Fibroblast of the aortic adventitia (primary cell): ENCODE results near the gene ZG16. TPM values are rescaled to one million over a fixed set of nuclear protein-coding genes. Genes with fewer than 3 reads are reported as not detected.
A peak's percentile ranks its signal among the peaks of the same experiment; 100 is the strongest.

Experiments used
- DNase-seq: peaks from one replicate; pipeline ENCODE4 v3.0.0-alpha.2; 2010; ENCODE audit warnings: low read depth
- H3K4me3 ChIP-seq: 2 replicates; pipeline ENCODE4 v1.5.1; 2011; ENCODE audit warnings: low read depth, mild to moderate bottlenecking, control low read depth, low read length, moderate library complexity
- CTCF ChIP-seq: IDR thresholded peaks from 2 replicates; pipeline ENCODE4 v1.5.1; 2011; ENCODE audit warnings: mild to moderate bottlenecking, low read length, control low read depth, inconsistent platforms; ENCODE audit not compliant: insufficient read depth
- total RNA-seq: library from RNA; depleted of rRNA; stranded (reverse); fragments of >200 nt; gene quantifications from 2 replicates; pipeline ENCODE4 v1.2.3, GENCODE V29; 2012; ENCODE audit warnings: low replicate concordance

Gene ZG16
- total RNA-seq, 1 donor: not detected

- no peak for TF ChIP-seq CTCF
- peak; percentile 96 for DNase-seq
- H3K4me3 ChIP-seq: peak overlapping the region; percentile 93
These were observed 27.4 kb downstream of the ZG16 start for GRCh38 chr16:29805232-29806098.

GRCh38 chr16:29806099-29806579 lies 28.1 kb downstream of the ZG16 start, which contains the start of gene MAZ:
Gene MAZ, plus strand, starts transcription at chr16:29806529. Its CDS starts 173 bp downstream, at chr16:29806702.
- DNase-seq: no peak
- H3K4me3 ChIP-seq: peak within 1 kb of the TSS; percentile 93
- TF ChIP-seq CTCF: no peak

DNA sequence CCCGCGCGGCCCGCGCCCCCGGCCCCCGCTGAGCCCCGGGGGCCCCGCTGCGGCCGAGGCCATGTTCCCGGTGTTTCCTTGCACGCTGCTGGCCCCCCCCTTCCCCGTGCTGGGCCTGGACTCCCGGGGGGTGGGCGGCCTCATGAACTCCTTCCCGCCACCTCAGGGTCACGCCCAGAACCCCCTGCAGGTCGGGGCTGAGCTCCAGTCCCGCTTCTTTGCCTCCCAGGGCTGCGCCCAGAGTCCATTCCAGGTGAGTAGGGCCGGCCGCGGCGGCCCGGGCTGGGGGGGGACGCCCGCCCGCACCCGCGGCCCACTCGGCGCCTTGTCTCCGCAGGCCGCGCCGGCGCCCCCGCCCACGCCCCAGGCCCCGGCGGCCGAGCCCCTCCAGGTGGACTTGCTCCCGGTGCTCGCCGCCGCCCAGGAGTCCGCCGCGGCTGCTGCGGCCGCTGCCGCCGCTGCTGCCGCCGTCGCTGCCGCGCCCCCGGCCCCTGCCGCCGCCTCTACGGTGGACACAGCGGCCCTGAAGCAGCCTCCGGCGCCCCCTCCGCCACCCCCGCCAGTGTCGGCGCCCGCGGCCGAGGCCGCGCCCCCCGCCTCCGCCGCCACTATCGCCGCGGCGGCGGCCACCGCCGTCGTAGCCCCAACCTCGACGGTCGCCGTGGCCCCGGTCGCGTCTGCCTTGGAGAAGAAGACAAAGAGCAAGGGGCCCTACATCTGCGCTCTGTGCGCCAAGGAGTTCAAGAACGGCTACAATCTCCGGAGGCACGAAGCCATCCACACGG lies 28.8 kb downstream of the ZG16 start:
- TF ChIP-seq CTCF: no peak
- no peak for DNase-seq
- peak overlapping the region; percentile 75 for H3K4me3 ChIP-seq

DNA sequence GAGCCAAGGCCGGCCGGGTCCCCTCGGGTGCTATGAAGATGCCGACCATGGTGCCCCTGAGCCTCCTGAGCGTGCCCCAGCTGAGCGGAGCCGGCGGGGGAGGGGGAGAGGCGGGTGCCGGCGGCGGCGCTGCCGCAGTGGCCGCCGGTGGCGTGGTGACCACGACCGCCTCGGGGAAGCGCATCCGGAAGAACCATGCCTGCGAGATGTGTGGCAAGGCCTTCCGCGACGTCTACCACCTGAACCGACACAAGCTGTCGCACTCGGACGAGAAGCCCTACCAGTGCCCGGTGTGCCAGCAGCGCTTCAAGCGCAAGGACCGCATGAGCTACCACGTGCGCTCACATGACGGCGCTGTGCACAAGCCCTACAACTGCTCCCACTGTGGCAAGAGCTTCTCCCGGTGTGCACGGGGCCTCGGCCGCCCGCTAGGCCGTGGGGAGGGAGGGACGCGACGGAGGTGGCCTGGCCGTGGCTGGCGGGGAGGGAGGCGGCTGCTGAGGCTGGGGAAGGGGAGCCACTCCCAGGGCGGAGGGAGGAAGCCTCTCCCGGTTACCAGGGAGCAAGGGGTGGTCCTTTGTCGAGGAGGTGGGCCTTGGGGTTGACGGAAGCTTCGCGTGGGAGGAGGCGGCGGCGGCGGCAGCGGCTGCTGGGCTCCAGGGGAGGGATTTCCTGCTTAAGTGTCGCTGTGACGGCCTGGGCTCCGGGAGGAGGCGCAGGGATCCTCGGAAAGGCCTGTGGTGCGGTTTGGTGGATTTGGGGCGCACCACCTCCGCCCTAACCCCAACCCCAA lies 29.6 kb downstream of the ZG16 start:
- H3K4me3 ChIP-seq: peak overlapping the region; percentile 75
- DNase-seq: peak; percentile 91
- peak; percentile 58 for TF ChIP-seq CTCF

DNA sequence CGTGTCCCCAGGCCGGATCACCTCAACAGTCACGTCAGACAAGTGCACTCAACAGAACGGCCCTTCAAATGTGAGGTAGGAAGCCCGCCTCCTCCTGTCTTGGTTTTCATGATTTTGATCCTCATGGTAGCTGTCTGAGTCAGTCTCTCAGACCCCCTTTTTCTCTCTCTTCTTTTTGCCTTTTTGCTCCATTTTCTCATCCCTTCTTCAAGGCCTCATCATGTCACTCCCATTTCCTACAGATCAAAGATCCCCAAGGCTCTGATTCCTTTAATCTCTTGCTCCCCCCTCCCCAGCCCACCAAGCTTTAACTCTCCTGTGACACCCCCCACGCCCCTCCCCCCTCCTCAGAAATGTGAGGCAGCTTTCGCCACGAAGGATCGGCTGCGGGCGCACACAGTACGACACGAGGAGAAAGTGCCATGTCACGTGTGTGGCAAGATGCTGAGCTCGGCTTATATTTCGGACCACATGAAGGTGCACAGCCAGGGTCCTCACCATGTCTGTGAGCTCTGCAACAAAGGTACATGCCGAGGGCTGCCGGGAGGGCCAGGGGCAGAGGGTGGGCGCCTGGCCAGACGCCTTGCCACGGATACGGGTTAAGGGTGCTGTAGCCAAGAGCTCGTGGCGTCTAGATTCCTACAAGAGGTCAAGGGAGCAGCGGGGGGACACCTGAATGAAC lies 30.3 kb downstream of the ZG16 start:
- no peak for DNase-seq

More for the DNA sequence above, 30.3 kb downstream of the ZG16 start:
- TF ChIP-seq CTCF: no peak
- H3K4me3 ChIP-seq: peak overlapping the region; percentile 75
